ENCODE measurements around the gene SLC6A20.

DNA sequence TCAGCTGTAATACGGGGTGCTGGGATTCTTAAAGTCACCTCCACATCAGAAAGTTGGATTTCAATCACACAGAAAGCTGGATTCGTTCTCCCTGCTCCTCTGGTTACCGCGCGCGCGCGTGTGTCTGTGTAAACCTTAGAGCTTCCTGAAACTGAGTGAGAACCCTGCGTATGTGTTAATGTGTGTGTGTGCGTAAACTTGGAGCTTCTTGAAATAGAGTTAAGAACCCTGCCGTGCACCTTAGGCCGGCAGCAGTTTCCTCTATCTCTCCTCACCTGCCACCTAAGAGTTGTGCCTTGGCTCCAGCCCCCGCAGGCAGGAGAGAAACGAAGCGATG, 45.1 kb upstream of the SLC6A20 start:
- TF ChIP-seq POLR2AphosphoS5 (IDR thresholded peaks at IDR 0.05) (no peak), EP300 (IDR thresholded peaks at IDR 0.05) (no peak)
- TF ChIP-seq, protein P1, sequence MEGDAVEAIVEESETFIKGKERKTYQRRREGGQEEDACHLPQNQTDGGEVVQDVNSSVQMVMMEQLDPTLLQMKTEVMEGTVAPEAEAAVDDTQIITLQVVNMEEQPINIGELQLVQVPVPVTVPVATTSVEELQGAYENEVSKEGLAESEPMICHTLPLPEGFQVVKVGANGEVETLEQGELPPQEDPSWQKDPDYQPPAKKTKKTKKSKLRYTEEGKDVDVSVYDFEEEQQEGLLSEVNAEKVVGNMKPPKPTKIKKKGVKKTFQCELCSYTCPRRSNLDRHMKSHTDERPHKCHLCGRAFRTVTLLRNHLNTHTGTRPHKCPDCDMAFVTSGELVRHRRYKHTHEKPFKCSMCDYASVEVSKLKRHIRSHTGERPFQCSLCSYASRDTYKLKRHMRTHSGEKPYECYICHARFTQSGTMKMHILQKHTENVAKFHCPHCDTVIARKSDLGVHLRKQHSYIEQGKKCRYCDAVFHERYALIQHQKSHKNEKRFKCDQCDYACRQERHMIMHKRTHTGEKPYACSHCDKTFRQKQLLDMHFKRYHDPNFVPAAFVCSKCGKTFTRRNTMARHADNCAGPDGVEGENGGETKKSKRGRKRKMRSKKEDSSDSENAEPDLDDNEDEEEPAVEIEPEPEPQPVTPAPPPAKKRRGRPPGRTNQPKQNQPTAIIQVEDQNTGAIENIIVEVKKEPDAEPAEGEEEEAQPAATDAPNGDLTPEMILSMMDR (IDR thresholded peaks at IDR 0.05) = no peak

Data from esophagus muscularis mucosa (tissue), 4 donors.